Keratinocyte (primary cell): ENCODE results near the gene ETFA.

Experiments
- EZH2 ChIP-seq: IDR thresholded peaks from one replicate; pipeline ENCODE4 v1.6.1; 2012; ENCODE audit warnings: inconsistent platforms, mild to moderate bottlenecking, low read length, moderate library complexity
- TF ChIP-seq, protein P1 (sequence below), 3 experiments: IDR thresholded peaks in 1 of 3; conservative IDR thresholded peaks in 1 of 3; optimal IDR thresholded peaks in 1 of 3; 2 replicates in 2 of 3; 3 replicates in 1 of 3; pipeline versions ENCODE3 to v1.5.1; 2011; ENCODE audit warnings: low read length in 3 of 3, mild to moderate bottlenecking in 3 of 3, moderate library complexity in 2 of 3, control low read depth in 1 of 3, inconsistent platforms in 1 of 3; ENCODE audit not compliant: insufficient read depth in 2 of 3; ENCODE audit errors: extremely low read depth in 1 of 3

DNA sequence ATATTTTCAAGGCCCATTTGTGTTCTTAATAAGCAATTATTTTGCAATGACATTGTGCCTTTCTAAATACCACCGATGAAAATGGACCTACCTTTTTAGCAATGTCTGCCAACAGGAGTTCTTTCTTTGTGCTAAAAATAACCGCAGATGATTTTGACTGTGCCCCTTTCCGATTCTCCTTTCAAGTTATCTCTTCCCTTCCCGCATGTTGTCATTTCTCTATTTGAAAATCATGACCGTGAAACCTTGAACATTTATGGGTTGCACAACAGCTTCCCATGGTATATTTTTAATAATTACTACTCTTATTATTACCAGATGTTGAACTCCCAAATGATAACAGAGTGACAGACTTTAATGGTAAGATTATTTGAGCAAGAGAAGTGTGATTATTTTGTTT is 10.3 kb upstream of the ETFA start:
- TF ChIP-seq, protein P1, sequence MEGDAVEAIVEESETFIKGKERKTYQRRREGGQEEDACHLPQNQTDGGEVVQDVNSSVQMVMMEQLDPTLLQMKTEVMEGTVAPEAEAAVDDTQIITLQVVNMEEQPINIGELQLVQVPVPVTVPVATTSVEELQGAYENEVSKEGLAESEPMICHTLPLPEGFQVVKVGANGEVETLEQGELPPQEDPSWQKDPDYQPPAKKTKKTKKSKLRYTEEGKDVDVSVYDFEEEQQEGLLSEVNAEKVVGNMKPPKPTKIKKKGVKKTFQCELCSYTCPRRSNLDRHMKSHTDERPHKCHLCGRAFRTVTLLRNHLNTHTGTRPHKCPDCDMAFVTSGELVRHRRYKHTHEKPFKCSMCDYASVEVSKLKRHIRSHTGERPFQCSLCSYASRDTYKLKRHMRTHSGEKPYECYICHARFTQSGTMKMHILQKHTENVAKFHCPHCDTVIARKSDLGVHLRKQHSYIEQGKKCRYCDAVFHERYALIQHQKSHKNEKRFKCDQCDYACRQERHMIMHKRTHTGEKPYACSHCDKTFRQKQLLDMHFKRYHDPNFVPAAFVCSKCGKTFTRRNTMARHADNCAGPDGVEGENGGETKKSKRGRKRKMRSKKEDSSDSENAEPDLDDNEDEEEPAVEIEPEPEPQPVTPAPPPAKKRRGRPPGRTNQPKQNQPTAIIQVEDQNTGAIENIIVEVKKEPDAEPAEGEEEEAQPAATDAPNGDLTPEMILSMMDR (optimal IDR thresholded peaks at IDR 0.05 in 1 of 3, IDR thresholded peaks at IDR 0.05 in 1 of 3, conservative IDR thresholded peaks at IDR 0.05 in 1 of 3; ENCODE audit: extremely low read depth in 1 of 3, insufficient read depth in 2 of 3, low read length in 3 of 3) = no peak
- no peak for TF ChIP-seq EZH2
